Suppressor macrophage treated with lipopolysaccharide for 4 hours (primary cell): ENCODE data around the gene MBOAT1.

ENCODE experiments used
- DNase-seq: peaks from one replicate; pipeline ENCODE4 v3.0.0-alpha.2; 2020

Gene MBOAT1

GRCh38 chr6:20129290-20130088 is 82.8 kb downstream of the MBOAT1 start:
- DNase-seq = no peak

GRCh38 chr6:20128018-20128417 is 84.3 kb downstream of the MBOAT1 start:
- no peak for DNase-seq

GRCh38 chr6:20126789-20127653 is 85.2 kb downstream of the MBOAT1 start:
- DNase-seq = peak; percentile 62

DNA sequence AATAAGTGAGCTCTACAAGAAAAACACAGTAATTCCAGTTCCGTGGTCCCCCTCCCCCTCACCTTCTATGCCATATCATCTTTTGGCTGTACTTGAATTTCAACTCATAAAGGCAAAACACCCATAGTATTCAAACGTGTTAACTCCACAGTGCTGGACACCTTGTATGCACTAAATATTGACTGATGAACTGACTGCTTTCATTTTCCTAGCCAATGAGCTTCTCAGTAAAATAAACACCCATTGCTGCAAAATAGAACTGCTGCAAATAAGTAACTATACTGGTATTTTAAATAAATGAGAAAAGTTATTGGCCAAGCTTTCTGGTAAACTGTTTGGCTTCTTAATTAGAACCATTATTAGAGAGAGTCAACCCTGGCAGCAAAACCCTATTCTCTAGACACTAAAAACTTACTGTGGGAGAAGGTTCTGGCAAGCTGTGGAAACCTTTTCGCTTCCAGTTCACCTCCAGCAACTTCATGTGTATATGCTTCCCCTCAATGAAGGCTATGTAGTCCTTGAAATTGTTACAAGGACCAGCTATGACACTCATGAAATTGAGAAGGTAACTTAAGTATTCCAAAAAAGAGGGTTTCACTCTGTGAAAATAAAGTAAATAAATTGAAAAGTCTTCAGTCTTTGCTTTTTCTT is 86.0 kb downstream of the MBOAT1 start:
- no peak for DNase-seq

GRCh38 chr6:20124545-20124944 is 87.7 kb downstream of the MBOAT1 start:
- DNase-seq = no peak

GRCh38 chr6:20119485-20119884 is 92.8 kb downstream of the MBOAT1 start:
- DNase-seq = no peak

GRCh38 chr6:20118892-20119291 is 93.4 kb downstream of the MBOAT1 start:
- DNase-seq = no peak

DNA sequence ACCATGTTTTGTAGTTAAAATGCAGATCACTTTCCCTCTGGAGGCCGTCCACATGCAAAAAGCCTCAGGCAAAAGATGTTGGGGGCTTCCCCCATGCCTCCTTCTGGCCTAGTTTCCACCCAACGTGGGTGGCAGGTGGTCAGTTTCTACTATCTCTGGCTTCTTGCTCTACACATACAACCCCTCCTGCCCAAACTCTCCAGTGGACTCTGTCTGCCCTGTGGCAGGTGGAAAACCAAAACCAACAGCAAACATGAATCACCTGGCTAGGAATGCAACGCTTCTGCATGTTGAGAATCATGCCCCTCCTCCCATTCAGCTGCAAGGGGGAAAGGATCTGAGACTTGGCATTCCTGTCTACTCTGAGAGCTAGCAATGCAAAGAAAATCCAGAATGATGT is 94.8 kb downstream of the MBOAT1 start:
- DNase-seq = no peak

- no peak for DNase-seq
Observed at GRCh38 chr6:20116792-20117191, 95.5 kb downstream of the MBOAT1 start.

DNA sequence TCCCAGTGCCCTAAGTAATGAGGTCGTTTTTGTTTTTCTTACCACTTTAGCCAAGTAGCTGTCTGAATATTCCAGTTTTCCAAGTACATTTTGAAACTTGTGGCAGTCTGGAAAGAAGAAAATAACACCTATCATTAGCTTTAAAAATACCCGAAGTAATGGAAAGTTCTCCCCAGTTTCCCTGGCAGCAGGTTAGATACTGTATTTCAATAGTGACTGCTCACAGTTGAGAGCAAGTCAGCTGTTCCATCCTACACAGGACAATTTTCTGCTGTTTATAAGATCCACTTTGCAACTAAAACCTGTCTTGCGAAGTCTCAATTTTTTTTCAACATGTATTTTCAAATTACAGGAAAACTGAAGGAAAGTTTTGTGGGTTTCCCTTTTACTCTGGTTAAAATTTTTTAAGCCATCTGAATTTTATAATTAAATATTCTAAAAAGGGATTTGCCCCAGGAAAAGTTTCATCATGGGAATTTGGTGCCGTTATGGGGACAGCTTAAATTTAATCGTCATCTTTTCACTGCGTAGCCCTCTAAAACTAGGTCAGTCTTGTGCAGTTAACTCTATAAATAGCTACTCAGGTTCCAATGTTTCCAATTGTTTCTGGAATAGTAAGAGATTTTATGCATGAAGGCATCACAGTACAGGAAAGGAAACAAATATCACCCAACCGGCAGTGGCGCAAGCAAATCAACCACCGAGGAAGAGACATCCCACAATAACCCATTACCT is 96.9 kb downstream of the MBOAT1 start:
- DNase-seq = no peak

DNA sequence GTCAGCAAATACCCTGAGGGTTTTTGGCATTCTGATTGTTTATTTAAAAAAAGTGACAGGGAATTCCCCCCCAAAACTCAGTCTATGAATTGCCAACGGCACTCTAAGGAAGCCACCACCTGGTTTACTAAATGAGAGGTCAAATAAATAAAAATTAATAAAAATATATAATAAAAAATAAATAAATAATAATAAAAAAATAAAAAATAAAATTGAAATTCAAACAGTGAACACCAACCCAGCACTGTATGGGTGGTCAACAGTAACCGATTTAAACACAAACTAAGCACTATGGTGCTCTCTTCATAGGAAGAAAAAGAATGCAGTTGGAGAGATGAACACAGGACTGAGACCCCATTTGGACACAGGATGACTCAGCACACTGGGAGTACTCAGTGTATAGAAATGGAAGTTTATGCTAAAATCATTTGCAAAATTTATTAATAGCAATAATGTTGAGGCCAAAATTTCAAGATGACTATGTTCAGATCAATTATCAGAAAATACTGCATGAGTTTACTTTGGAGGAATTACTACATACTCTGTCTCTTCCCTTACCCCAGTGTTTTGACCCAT is 98.5 kb downstream of the MBOAT1 start:
- no peak for DNase-seq

DNA sequence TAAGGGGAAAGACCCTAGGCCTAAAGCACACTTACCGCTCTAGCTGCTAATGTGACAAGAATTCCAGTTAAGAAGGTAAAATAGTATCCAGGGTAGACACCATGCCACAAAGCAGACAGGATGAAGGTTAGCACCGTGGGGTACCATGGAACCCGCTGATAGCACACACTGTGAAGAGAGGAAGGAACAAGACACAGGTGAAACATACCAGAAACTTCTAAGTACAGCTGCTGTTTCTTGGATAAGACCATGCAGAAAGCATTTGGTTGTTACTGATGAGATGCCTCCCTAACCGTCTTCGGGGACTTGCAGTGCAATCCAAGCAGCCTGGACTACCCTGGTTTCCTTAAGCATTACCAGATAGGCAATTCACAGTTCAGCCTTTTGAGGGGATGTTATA is 99.4 kb downstream of the MBOAT1 start:
- DNase-seq = no peak

DNA sequence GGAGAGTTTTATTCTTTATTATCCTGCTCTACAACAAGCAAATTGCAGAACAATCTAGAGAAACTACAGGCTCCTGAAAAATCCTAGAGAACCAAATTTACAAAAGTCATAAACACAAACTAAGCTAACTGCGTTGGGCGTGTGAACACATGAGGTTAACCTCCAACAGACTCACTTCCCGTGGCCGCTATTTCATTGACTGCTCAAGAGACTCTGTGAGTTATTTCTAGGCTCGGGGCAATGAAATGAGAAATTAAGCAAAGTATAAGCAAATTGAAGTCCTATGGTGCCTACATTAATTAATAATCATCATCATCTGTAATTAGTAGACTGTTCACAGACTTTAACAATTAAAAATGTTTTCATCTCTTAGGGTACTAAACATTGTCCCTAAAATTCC is 100.0 kb downstream of the MBOAT1 start:
- no peak for DNase-seq

GRCh38 chr6:20110478-20110877 is 101.8 kb downstream of the MBOAT1 start:
- DNase-seq = no peak

DNA sequence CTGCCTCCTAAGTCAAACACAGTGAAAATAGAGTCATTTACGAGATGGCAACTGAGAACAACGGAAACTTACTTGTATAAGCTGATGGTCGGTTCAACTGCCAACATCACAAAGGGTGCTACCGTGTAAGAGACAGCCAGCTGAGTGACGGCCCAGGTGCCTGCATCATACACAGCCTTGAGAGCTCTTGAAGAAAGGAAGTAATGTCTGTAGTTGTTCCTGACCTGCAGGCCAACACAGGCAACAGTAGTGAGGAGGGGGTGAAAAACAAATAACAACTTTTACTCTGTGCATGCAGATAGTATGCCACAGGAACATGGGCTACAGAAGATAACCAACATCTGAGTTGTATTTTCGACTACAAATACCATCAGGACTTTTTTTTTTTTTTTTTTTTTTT is 102.7 kb downstream of the MBOAT1 start:
- no peak for DNase-seq

GRCh38 chr6:20105838-20106237 is 106.4 kb downstream of the MBOAT1 start:
- no peak for DNase-seq

GRCh38 chr6:20104696-20105095 is 107.6 kb downstream of the MBOAT1 start:
- DNase-seq = no peak

- DNase-seq = no peak
Observed at GRCh38 chr6:20102397-20103073, 109.7 kb downstream of the MBOAT1 start.

DNA sequence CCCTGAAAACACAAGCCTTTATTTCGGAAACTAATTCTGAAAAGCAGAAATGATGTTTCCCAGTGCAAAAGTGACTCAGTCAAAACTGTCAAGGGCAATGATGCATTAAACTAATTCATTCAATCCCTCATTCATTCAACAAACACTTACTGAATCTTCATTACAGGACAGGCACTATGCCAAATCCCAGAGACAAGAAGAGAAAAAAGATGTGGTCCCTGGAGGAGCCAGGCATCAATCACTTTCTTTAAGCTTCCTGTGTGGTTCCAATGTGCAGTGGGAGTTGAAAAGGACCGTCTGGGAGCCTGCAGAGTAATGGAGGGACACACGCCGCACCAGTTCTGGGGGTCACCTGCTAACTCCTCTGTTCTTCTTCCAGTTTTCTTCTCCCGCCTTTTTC is 113.1 kb downstream of the MBOAT1 start:
- DNase-seq = no peak

GRCh38 chr6:20098267-20098876 is 113.9 kb downstream of the MBOAT1 start:
- no peak for DNase-seq

DNA sequence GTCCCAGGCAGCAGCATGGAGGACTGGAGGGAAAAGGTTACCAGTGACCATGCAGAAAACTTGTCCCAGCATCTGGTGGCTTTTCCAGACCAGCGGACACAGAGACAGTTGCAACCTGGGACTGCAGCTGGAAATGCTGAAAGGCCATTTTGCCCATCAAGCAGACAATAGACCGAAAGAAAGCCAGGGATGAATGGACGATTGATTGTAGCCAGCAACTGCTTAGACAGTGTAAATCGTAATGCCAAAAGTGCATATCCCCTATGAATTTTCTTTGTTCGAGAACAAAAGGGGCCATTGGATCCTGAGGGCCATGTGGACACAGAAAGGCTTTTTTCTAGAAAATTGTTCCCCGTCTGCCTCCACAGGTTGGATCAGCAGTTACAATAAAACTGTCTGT is 115.7 kb downstream of the MBOAT1 start:
- no peak for DNase-seq

DNA sequence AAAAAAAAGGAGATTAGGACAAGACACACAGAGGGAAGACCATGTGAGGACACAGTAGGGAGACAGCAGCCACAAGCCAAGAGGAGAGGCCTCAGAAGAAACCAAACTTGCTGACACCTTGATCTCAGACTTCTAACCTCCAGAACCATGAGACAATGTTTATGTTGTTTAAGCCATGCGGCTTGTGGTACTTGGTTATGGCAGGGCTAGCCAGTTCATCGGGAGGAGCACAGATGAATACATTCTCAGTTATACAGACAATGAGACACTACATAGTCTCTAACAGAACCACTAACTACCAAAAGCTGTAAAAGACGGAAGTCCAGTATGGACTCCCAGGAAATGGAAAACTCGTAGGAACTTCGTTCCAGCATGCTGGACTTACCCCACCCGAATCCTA is 116.8 kb downstream of the MBOAT1 start:
- DNase-seq = no peak
